PC-9 (cell line): ENCODE results near the gene CCAR1. TPM values are rescaled to one million over a fixed set of nuclear protein-coding genes. Genes with fewer than 3 reads are reported as not detected.
"Not testable (repeated sequence)": the region's sequence is repeated elsewhere in the genome, so short reads cannot be mapped to it uniquely, and the experiment has no call there.

ENCODE experiments used
- BruUV-seq: library from RNA; stranded (reverse); fragments of 400-500 nt; replicated peaks from 2 replicates; lab custom pipeline; 2021; lab: Mats Ljungman, UMichigan
- CTCF ChIA-PET: fragments of 300-600 bp; sonication (Branson Sonifier 250); formaldehyde crosslinking; loops from one replicate; lab custom pipeline; 2022; ENCODE audit warnings: antibody characterized with exemption; lab: Charles Lee
- POLR2A ChIA-PET: fragments of 300-600 bp; sonication (Branson Sonifier 250); formaldehyde crosslinking; loops from one replicate; lab custom pipeline; 2022; ENCODE audit warnings: antibody characterized with exemption; ENCODE audit not compliant: unreplicated experiment; lab: Charles Lee
- DNase-seq, 2 experiments: peaks; one replicate each; pipeline versions ENCODE4 v3.0.0 to v3.0.0-alpha.2; 2015 to 2022; ENCODE audit warnings: mixed read lengths in 1 of 2
- H2AFZ ChIP-seq: fragments of 200-600 bp; sonication (generic); 2 replicates; pipeline ENCODE4 v1.8.1; 2017; ENCODE audit warnings: antibody characterized with exemption
- H3F3A ChIP-seq: fragments of 200-600 bp; sonication (generic); 2 replicates; pipeline ENCODE4 v1.8.1; 2017; ENCODE audit warnings: antibody characterized with exemption, mild to moderate bottlenecking, low read depth; ENCODE audit not compliant: insufficient read depth
- H3K27ac ChIP-seq: fragments of 200-600 bp; sonication (generic); 2 replicates; pipeline ENCODE4 v1.6.1; 2016; ENCODE audit warnings: mixed run types
- H3K27me3 ChIP-seq: fragments of 200-600 bp; sonication (generic); 2 replicates; pipeline ENCODE4 v1.6.1; 2016; ENCODE audit warnings: low read depth, mixed run types; ENCODE audit not compliant: insufficient read depth
- H3K36me3 ChIP-seq: fragments of 200-600 bp; sonication (generic); 2 replicates; pipeline ENCODE4 v1.6.1; 2016; ENCODE audit warnings: low read depth, mixed run types
- H3K4me1 ChIP-seq: fragments of 200-600 bp; sonication (generic); replicated peaks from 2 replicates; pipeline ENCODE4 v1.6.1; 2016; ENCODE audit warnings: mixed run types; ENCODE audit not compliant: insufficient read depth
- H3K4me2 ChIP-seq: fragments of 200-600 bp; sonication (generic); 2 replicates; pipeline ENCODE4 v1.6.1; 2017; ENCODE audit warnings: mixed run types
- H3K4me3 ChIP-seq: fragments of 200-600 bp; sonication (generic); 2 replicates; pipeline ENCODE4 v1.6.1; 2016; ENCODE audit warnings: mixed run types
- H3K79me2 ChIP-seq: fragments of 200-600 bp; sonication (generic); 2 replicates; pipeline ENCODE4 v1.6.1; 2017; ENCODE audit warnings: low read depth, mixed run types
- H3K9me2 ChIP-seq: fragments of 200-600 bp; sonication (generic); 2 replicates; pipeline ENCODE4 v1.8.1; 2017; ENCODE audit warnings: mild to moderate bottlenecking; ENCODE audit not compliant: insufficient read depth
- H3K9me3 ChIP-seq: fragments of 200-600 bp; sonication (generic); 2 replicates; pipeline ENCODE4 v1.8.1; 2016; ENCODE audit warnings: low read depth; ENCODE audit not compliant: insufficient read depth
- H4K20me1 ChIP-seq: fragments of 200-600 bp; sonication (generic); 2 replicates; pipeline ENCODE4 v1.8.1; 2017; ENCODE audit not compliant: insufficient read depth
- CTCF ChIP-seq: fragments of 200-600 bp; sonication (generic); conservative IDR thresholded peaks from 2 replicates; pipeline ENCODE4 v1.6.1; 2017; ENCODE audit warnings: mixed run types, antibody characterized with exemption, mild to moderate bottlenecking, moderate library complexity
- EZH2 ChIP-seq: fragments of 200-600 bp; sonication (generic); IDR thresholded peaks from 2 replicates; pipeline ENCODE4 v1.8.0; 2017; ENCODE audit warnings: antibody characterized with exemption, low read depth
- intact Hi-C: fragments of 100-400 bp; cut with micrococcal nuclease; formaldehyde crosslinking; loops from one replicate; pipeline ENCODE4 v1.10.0; 2022; ENCODE audit not compliant: unreplicated experiment
- total RNA-seq: library from RNA; stranded (reverse); gene quantifications from 2 replicates; pipeline ENCODE4 v1.2.3, GENCODE V29; 2021

The CCAR1 gene
- total RNA-seq, 1 experiment from 2014 or later, result 98.3 TPM

- no peak for TF ChIP-seq EZH2
- no peak for TF ChIP-seq CTCF
- H3K79me2 ChIP-seq, result no peaks in the 10 kb centered on the region; the same call in 1 of the 2 replicates
- ChIA-PET CTCF (no interaction called here), POLR2A (no interaction called here)
- H3F3A ChIP-seq, result peaks cover 16% of the 10 kb centered on the region; the same call in 1 of the 2 replicates
- H3K27me3 ChIP-seq, result no peaks in the 10 kb centered on the region
- no peaks in the 10 kb centered on the region for H3K9me2 ChIP-seq
- no peak overlapping the region for H3K4me3 ChIP-seq
- no peak overlapping the region for H2AFZ ChIP-seq
- no peaks in the 10 kb centered on the region for H3K9me3 ChIP-seq
- no peaks in the 10 kb centered on the region for H3K4me1 ChIP-seq
- H3K27ac ChIP-seq, result no peak overlapping the region
- intact Hi-C loops, result no loop called here
- no peak for DNase-seq
- peaks cover 14% of the 10 kb centered on the region for H4K20me1 ChIP-seq
- peaks cover 62% of the 10 kb centered on the region for H3K36me3 ChIP-seq
- H3K4me2 ChIP-seq, result no peak overlapping the region
- TSS peak; percentile 1 for BruUV-seq
Observed at GRCh38 chr10:68759223-68759863, 38.3 kb downstream of the CCAR1 start.

GRCh38 chr10:68759967-68760366 lies 38.9 kb downstream of the CCAR1 start:
- H3F3A ChIP-seq, result peaks cover 10% of the 10 kb centered on the region; the same call in 1 of the 2 replicates
- no peaks in the 10 kb centered on the region for H3K9me3 ChIP-seq
- TF ChIP-seq EZH2, result no peak
- TF ChIP-seq CTCF, result no peak
- no peak overlapping the region for H2AFZ ChIP-seq
- no peaks in the 10 kb centered on the region for H3K27me3 ChIP-seq
- H3K79me2 ChIP-seq, result no peaks in the 10 kb centered on the region; the same call in 1 of the 2 replicates
- no peaks in the 10 kb centered on the region for H3K9me2 ChIP-seq
- H3K4me1 ChIP-seq, result no peaks in the 10 kb centered on the region
- ChIA-PET CTCF (no interaction called here), POLR2A (no interaction called here)
- H3K27ac ChIP-seq, result no peak overlapping the region
- no peak for DNase-seq
- H3K36me3 ChIP-seq, result peaks cover 62% of the 10 kb centered on the region
- H3K4me2 ChIP-seq, result no peak overlapping the region
- BruUV-seq, result no TSS peak
- no peak overlapping the region for H3K4me3 ChIP-seq
- peaks cover 14% of the 10 kb centered on the region for H4K20me1 ChIP-seq
- intact Hi-C loops, result no loop called here

- H3K27ac ChIP-seq, DNase-seq, H3K79me2 ChIP-seq, H3K9me2 ChIP-seq, H3K4me1 ChIP-seq, intact Hi-C loops, BruUV-seq, H3K4me2 ChIP-seq, H3K4me3 ChIP-seq, H3K27me3 ChIP-seq, H3F3A ChIP-seq, H4K20me1 ChIP-seq, H2AFZ ChIP-seq, POLR2A ChIA-PET, H3K9me3 ChIP-seq: not testable (repeated sequence)
- CTCF ChIA-PET, result interaction anchor here (0.6 kb wide), 1 partner anchor 131 kb away, joined by 8 read pairs; no protein-coding TSS in a partner anchor
- H3K36me3 ChIP-seq, result peaks cover 67% of the 10 kb centered on the region
Observed at GRCh38 chr10:68767407-68767806, 46.4 kb downstream of the CCAR1 start.
